GM23248 (cell line): Measurements from ENCODE around the gene STK11IP.

ENCODE experiments used
- EZH2 ChIP-seq: fragments of 200-600 bp; sonication (generic); IDR thresholded peaks from 2 replicates; pipeline ENCODE4 v1.6.1; 2018; ENCODE audit warnings: antibody characterized with exemption, mild to moderate bottlenecking; ENCODE audit not compliant: insufficient read depth, poor library complexity, severe bottlenecking
- EZH2phosphoT487 ChIP-seq: fragments of 200-600 bp; sonication (generic); IDR thresholded peaks from 2 replicates; pipeline ENCODE4 v1.6.1; 2018; ENCODE audit warnings: antibody characterized with exemption, moderate library complexity, mild to moderate bottlenecking, low read depth; ENCODE audit not compliant: insufficient read depth

- TF ChIP-seq EZH2 (no peak), EZH2phosphoT487 (no peak)
Observed at GRCh38 chr2:219615036-219615435, 17.4 kb downstream of the STK11IP start.
